HG03354 (cell line): ENCODE data around the gene CDH4.

Source experiments
- ATAC-seq: cut with Tn5 transposase; IDR thresholded peaks from one replicate; pipeline ENCODE4 v1.9.1; 2021; ENCODE audit warnings: mild to moderate bottlenecking; ENCODE audit not compliant: unreplicated experiment, poor library complexity, severe bottlenecking

CDH4 gene

DNA sequence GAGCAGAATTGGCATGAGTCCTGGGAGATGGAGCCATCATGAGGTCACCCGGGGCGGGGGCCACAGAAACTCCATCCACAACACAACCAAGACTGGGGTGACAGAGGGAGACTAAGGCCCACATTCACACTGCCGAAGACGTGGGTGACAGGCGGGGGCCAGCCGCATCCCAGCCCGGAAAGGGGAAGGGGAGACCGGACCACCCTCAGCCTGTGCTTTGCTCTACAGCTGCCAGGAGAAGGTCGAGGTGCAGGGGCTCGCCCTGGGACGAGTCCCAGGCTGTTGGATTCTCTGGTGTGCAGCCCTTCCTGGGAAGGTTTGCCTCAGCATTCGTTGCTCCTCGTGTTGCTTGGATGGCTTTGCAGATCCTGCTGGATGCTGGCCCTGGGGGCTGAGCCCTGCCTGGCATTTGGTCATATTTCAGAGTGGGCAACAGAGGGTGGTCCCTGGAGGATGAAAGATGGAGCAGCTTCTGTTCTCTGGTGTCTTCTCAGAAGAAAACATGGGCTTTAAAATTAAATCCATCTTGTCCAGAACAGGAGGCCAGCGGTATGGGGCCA is 484.8 kb downstream of the CDH4 start:
- ATAC-seq = no peak

DNA sequence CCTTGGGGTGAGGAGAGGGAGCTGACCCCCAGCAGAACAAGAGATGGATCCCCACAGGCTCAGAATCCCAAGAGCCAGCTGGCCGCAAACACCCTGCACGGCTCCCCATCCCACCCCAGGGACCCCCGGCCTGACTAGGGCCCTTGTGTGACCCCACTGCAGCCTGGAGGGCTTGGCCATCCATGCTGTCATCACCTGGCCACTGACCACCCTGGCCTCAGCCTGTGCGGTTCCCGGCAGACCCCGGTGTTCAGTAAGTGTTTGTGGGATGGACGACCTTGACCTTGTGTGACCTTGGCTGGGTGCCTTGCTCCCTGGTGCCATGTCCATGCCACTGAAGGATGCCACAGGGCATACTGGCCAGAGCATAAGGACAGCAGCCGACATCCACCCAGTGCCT is 485.3 kb downstream of the CDH4 start:
- no peak for ATAC-seq

DNA sequence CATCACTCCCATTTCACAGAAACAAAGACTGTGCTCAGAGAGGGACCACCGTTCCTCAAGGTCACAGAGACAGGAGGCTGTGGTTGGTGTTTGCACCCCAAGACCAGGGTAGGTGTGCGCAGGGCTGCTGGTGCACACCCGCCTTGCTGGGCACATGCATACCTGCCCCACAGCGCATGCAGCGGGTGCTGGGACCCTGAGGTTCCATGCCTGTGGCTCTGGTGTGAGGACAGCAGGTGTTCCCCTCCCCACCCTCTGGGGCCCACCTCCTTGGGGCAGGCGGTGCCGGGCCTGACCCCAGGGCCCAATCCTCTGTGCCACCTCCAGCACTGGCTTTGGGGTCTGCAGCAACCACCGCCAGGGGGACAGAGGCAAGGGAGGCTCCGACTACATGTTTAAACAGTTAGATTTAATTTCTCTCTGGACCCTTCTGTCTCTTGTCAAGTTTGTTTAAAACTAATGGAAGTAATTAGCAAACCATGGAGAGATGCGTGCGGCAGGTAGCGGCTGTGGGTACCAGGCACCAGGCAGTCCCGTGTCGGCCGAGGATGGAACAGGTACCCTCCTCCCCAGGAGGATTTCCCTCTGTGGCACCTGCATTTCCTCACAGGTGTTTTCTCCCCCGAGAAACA is 485.9 kb downstream of the CDH4 start:
- no peak for ATAC-seq

DNA sequence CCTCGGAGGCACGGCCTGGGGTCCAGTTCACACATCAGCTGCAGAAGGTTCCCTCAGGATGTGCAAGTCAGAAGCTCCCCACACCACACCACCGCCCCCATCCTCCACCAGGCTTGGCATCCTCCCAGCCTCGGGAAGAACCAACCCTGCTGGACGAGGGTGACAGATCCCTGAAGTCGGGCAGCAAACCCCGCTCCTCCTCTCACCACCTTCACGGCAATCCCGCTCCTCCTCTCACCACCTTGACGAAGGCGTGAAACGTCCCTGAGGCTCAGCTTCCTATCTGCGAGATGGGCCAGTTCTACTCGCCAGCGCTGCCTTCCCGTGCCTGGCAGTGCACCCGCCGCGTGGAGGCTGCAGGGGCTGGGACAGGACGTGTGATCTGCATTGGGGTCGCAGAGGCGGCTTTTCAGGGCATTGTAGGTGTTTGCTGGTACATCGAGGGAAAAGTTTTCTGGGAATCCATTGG is 486.6 kb downstream of the CDH4 start:
- no peak for ATAC-seq

DNA sequence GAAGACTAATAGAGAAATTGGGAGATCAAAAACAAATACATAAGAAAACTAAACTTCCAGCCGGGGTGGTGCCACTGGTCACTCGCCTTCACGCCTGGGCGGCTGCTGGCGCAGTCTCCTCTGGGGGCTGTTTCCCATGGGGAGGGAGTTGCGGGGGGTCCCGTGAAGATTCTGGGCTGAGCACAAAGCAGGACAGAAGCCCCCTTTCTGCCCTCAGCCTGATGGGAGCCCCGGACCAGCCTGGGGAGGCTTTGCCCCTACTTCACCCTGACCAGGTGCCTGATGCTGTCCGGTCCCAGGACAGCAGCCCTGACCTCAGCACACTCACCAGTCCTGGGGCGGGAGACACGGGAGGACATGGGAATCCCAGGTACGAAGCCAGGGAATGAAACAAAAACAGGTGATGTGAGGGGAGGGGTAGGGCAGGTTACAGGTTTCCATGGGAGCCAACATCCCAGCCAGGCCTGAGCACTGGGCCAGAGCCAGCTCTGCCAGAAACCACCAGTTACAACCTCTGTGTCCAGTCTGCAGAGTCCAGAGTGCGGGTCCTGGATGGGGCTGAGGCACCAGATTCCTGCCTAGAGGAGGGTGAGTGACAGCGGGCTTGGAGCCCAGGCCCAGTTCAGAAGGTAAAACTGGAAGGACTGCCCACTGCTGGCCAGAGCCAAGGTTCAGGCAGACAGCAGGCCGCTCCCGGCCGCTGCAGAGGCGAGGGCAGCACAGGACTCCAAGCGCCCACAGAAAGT is 487.2 kb downstream of the CDH4 start:
- ATAC-seq = no peak

DNA sequence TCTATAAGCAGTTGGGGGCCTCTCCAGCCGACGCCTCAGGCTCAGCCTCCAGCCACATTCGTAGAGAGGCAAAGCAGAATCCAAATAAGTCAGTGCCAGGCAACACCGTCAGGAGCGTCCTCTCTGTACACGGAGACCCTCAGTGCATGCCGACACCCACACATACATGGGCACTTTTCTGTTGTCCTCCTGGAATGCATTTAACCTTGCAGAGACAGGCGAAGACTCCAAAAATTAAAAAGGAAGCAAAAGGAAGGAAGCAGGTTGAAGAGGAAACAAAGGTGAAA is 487.7 kb downstream of the CDH4 start:
- no peak for ATAC-seq

DNA sequence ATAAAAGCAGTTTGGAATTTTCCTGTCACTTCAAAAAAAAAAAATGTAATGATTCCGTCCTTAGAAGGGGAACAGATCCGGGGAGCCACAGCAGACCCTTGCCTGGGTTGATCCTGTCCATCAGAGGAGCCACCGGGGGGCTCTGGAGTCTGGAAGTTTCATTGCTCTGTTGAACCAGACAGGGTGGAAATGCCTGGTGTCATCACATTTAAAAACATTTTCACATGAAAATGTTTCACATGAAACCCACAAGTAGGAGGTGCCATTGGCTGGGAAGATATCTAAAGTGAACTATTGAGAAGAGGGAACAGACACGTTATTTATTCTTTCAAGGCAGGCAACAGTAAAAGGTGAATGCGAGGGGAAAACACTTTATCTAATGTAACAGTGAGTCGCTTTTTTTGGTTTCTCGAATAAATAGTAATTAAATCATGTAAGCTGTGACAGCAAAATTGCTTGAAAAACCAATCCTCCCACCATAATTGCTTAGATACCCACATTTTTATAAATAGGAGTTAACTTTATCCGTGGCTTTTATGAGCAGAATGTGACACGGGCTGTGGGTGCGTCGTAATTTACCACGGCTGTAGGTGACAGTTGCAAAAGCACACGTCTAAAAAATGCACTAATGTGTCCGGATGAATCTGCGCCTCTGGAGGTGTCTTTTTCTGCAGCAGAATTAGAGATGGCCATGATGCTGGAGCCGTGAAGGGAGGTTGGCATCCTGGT is 490.2 kb downstream of the CDH4 start:
- no peak for ATAC-seq

DNA sequence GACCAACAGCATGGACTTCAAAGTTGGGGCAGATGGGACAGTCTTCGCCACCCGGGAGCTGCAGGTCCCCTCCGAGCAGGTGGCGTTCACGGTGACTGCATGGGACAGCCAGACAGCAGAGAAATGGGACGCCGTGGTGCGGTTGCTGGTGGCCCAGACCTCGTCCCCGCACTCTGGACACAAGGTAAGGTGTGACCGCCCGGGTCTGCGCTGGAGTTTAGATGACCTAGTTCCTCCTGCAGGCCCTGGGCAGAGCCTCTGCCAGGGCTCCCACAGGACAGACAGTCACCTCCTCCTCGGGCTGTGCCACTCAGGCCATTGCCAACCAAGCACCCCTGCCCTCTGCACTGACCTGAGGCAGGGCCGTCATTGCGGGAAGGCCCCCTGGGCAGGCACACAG is 491.5 kb downstream of the CDH4 start:
- no peak for ATAC-seq

DNA sequence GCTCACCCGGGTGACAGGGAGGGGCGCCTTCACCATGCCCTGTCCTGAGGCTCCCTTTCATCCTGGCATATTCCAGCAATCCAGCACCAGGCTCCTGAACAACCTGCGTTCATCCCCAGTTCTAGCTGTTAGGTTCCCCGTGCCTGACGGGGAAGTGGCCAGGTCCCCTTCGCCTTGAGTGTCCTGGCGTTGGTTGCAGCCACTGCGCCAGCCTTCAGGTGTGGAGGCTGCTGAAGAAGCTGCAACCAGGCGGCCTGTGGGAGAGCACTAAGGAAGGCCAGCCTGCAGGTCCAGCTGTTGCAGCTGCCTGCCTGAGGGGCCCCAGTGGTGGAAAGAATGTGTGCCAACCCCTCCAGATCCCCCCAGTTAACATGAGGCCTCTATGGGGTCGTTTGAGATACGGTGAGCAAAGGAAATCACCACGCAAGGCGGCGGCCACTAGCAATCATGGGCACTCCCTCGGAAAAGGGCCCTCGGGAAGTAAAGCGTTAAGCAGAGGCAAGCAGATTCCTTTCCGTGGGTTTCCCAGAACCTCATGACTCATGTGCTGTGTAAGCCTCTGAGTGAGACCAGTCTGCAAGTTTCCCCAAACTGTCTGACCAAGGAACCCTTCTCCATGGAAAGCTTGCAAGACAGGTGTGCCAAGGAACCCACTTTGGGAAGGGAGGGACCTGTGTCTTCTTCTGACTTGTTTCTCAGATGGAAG is 492.8 kb downstream of the CDH4 start:
- no peak for ATAC-seq

DNA sequence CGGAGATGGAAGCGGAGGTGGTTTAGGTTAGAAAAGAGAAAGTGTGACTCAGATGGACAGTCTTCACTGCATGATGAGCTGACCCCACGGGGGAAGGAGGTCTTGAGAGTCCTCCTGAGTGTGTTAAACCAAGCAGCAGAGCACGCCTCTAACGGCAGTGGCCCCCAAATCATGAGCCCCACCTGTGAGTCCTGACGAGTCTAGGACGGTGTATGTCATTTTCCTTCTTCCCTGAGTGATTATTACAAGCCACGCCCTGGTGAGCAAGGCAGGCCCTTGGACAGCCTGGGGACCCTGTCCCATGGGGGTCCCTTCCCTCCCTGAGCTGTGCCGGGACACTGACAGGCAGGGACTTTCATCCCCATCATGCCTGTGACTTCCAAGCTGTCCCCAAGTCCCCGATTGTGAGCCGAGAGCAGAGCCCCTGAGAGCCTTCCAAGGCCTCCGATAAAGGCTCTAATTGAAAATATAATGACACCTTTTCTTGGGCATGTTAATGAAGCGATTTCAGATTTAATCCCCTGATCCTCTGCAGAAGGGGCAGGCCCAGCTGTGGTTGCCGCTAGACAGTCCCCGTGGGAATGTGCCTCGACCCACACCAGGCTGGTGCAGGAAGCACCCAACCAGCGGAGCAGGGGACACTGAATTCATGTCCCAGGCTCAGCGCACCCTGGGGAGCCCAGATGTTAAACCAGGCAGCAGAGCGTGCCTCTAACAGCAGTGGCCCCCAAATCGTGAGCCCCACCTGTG is 493.5 kb downstream of the CDH4 start:
- no peak for ATAC-seq

DNA sequence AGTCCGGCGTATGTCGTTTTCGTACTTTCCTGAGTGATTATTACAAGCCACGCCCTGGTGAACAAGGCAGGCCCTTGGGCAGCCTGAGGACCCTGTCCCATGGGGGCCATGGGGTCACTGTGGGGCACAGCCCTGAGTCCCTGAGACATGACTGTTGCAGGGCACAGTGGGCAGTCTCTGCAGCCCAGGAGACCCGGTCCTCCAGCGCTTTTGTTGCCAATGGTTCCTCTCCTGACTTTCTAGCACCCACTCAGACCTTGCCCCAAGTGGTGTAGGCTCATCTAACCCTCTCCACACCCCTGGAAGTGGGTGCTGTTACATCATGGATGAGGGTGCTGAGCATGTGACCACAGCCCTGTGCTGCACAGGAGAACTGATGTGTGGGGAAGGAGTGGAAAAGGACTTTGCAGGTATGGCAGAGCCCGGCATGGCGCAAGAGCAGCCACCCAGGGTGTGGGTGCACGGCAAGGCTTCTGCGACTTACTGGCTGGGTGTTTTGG is 494.1 kb downstream of the CDH4 start:
- no peak for ATAC-seq

DNA sequence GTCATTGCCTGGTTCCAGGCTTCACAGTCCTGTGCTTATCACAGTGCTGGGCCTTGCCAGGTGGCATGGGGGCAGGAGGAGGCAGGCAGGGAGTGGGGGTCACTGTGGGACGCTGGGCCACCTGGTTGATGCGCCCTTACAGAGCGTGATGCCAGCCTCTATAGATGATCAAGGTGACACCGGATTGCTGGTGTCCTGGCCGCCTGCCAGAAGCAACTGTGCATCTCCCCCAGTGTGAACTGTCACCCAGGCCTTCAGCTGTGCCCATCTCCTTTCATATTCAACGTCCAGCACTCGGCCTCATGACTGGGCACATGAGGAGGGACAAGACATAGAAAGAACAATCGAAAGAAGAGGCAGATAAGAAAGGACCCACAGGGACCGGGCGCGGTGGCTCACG is 494.7 kb downstream of the CDH4 start:
- no peak for ATAC-seq

DNA sequence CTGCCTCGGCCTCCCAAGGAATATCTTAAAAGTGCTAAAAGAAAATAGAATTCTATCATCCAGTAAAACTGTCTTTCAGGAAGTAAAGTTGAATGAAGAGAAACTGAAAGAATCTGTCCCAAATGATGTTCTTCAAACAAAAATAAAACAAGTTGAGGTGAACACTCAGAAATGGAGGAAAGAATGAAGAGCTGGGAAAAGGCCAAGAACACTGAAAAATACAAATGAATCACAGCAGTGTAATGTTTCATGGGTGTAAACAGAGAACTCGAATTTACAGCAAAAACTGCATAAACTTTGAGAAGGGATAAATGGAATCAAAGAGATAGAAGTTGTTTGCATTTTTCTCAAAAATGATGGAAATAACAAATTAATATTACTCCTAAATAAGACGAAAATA is 496.3 kb downstream of the CDH4 start:
- ATAC-seq = no peak

DNA sequence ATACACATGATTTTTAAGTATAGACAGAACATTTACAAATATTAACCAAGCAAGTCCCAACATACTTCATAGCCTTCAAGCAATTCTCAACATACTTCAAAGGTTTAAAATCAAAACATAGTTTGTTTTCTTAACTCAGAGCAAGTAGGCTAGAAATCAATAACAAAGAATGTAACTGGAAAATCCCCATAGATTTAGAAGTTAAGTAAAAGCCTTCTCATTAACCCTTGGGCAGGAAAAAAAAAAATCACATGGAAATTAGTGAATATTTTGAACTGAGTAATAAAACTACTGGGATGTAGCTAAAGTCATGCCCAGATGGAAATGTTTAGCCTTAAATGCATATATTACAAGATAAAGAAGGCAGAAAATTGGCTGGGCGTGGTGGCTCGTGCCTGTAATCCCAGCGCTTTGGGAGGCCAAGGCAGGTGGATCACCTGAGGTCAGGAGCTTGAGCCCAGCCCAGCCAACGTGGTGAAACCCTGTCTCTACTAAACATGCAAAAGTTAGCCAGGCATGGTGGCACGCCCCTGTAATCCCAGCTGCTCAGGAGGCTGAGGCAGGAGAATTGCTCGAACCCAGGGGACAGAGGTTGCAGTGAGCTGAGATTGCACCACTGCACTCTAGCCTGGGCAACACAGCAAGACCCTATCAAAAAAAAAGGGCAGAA is 497.5 kb downstream of the CDH4 start:
- no peak for ATAC-seq

DNA sequence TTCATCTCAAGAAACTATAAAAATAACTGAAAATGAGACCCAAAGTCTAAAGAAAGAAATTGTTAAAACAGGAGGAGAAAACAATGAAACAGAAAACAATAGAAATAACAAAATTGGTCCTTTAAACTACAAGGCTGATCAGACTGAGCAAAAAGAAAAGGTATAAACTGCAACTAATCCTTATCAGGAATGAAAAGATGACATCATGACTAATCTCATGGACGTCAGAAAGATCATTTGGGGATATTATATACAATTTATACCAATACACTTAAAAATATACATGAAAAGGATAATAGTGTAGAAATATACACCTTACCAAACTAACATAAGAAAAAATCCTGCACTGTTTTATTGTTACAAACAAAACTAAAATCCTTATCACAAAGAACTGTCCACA is 498.0 kb downstream of the CDH4 start:
- no peak for ATAC-seq

DNA sequence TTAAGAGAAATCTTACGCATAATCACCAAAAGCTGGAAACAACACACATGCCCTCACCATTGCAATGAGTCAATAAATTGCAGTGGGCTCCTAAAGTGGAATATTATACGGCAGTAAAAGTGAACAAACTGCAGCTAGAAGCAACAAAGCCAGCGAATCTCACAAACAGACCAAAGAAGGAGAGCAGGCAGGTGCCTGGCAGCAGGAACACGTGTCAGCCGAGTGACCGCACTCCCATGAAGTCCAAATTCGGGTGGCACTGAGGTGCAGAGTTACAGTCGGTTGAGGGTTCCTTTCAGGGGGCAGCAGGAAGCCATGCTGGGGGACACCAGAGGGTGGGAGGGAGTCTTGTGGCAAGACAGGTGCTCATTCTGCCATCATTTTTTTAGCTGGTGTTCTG is 500.5 kb downstream of the CDH4 start:
- ATAC-seq = no peak

DNA sequence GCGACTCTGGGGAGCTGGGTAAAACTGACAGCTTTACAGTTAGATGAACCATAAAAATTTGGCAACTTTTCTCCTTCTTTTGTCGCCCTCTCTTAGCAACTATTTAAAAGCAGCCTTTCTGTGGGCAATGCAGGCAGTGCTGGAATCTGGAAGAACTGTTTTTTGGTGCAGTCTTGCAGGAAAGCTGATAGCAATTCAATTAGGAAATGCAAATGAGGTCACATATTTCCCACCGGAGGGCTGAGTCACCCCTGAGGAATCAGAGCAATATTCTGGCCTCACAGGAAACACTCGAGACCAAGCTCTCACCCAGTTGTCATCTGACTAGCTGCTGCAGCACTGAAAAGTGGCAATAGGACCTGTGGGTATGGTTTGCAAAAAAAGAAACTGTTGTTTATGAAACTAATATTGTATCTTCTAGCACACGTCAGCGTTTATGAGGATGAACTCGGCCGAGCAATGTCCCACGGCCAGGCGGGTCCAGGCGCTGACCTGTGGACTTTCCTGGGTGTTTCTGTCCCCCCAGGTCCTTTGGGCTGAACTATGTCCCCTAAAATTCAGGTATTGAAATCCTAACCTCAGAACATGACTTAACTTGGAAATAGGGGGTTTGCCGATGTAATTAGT is 501.4 kb downstream of the CDH4 start:
- ATAC-seq = no peak
